Keratinocyte (primary cell): ENCODE measurements around the gene CHST15. TPM values are rescaled to one million over a fixed set of nuclear protein-coding genes. Genes with fewer than 3 reads are reported as not detected.

Experiments used
- DNase-seq: peaks from one replicate; pipeline ENCODE4 v3.0.0-alpha.2; 2011; ENCODE audit warnings: low read depth, missing footprints, low spot score
- FAIRE-seq: peaks from 2 replicates; lab custom pipeline; 2011; peaks lifted over from hg19 to GRCh38; lab: Jason Lieb, UNC
- H2AFZ ChIP-seq: 2 replicates; pipeline ENCODE4 v1.6.0; 2012; ENCODE audit warnings: low read length, control low read depth, inconsistent platforms; ENCODE audit not compliant: control insufficient read depth
- H3K27ac ChIP-seq: 2 replicates; pipeline ENCODE4 v1.5.1; 2011; ENCODE audit warnings: low read length; ENCODE audit not compliant: control insufficient read depth, insufficient read depth
- H3K27me3 ChIP-seq: 3 replicates; pipeline ENCODE4 v1.6.0; 2011; ENCODE audit warnings: low read length; ENCODE audit not compliant: control insufficient read depth, insufficient read depth; ENCODE audit errors: extremely low read depth
- H3K36me3 ChIP-seq, 2 experiments: 2 replicates in 1 of 2; 3 replicates in 1 of 2; pipeline ENCODE4 v1.5.1; 2011; ENCODE audit warnings: low read length in 2 of 2, mild to moderate bottlenecking in 1 of 2; ENCODE audit not compliant: control insufficient read depth in 2 of 2, insufficient read depth in 2 of 2; ENCODE audit errors: extremely low read depth in 1 of 2
- H3K4me1 ChIP-seq: 3 replicates; pipeline ENCODE4 v1.5.1; 2011; ENCODE audit warnings: low read length; ENCODE audit not compliant: control insufficient read depth, insufficient read depth; ENCODE audit errors: extremely low read depth
- H3K4me2 ChIP-seq: 3 replicates; pipeline ENCODE4 v1.6.0; 2011; ENCODE audit warnings: low read depth, low read length; ENCODE audit not compliant: control insufficient read depth, insufficient read depth; ENCODE audit errors: extremely low read depth
- H3K4me3 ChIP-seq, 3 experiments: fragments of 200-600 bp in 1 of 3; sonication (generic) in 1 of 3; 2 replicates in 2 of 3; 3 replicates in 1 of 3; pipeline ENCODE4 v1.5.1; 2011 to 2016; ENCODE audit warnings: low read length in 3 of 3, mild to moderate bottlenecking in 3 of 3, control low read depth in 2 of 3, inconsistent platforms in 1 of 3, low read depth in 1 of 3, mixed read lengths in 1 of 3, mixed run types in 1 of 3, moderate library complexity in 1 of 3; ENCODE audit not compliant: control insufficient read depth in 2 of 3, insufficient read depth in 2 of 3; ENCODE audit errors: extremely low read depth in 1 of 3
- H3K79me2 ChIP-seq: 2 replicates; pipeline ENCODE4 v1.6.0; 2012; ENCODE audit warnings: low read length; ENCODE audit not compliant: control insufficient read depth, insufficient read depth
- H3K9ac ChIP-seq: 3 replicates; pipeline ENCODE4 v1.6.0; 2011; ENCODE audit warnings: low read length; ENCODE audit not compliant: control insufficient read depth, insufficient read depth; ENCODE audit errors: extremely low read depth
- H3K9me1 ChIP-seq: 3 replicates; pipeline ENCODE4 v1.6.0; 2011; ENCODE audit warnings: low read length; ENCODE audit not compliant: control insufficient read depth, insufficient read depth; ENCODE audit errors: extremely low read depth
- H3K9me3 ChIP-seq: 2 replicates; pipeline ENCODE4 v1.5.1; 2012; ENCODE audit warnings: low read depth, low read length; ENCODE audit not compliant: control insufficient read depth
- H4K20me1 ChIP-seq: 3 replicates; pipeline ENCODE4 v1.6.0; 2011; ENCODE audit warnings: low read length; ENCODE audit not compliant: control insufficient read depth, insufficient read depth; ENCODE audit errors: extremely low read depth
- EZH2 ChIP-seq: IDR thresholded peaks from one replicate; pipeline ENCODE4 v1.6.1; 2012; ENCODE audit warnings: inconsistent platforms, mild to moderate bottlenecking, low read length, moderate library complexity
- dilution Hi-C: fragments of 300-500 bp; cut with MboI; formaldehyde crosslinking; loops from one replicate; pipeline ENCODE4 v1.7.0; 2020; ENCODE audit warnings: low sequenced_read_pairs; ENCODE audit not compliant: extremely low pct_ligation_motif_present
- polyA plus RNA-seq, 5 experiments: library from polyadenylated mRNA; depleted of rRNA in 3 of 5; stranded (reverse) in 3 of 5; stranded (forward) in 1 of 5; unstranded in 1 of 5; fragments of >200 nt; gene quantifications; 1 replicate in 1 of 5; 2 replicates in 3 of 5; 3 replicates in 1 of 5; pipeline versions ENCODE4 v1.2.1 to v1.2.3, GENCODE V29; 2011 to 2012; ENCODE audit warnings: missing spikeins in 2 of 5, low read depth in 1 of 5, low replicate concordance in 1 of 5
- TF ChIP-seq, protein P1 (sequence below), 3 experiments: IDR thresholded peaks in 1 of 3; conservative IDR thresholded peaks in 1 of 3; optimal IDR thresholded peaks in 1 of 3; 2 replicates in 2 of 3; 3 replicates in 1 of 3; pipeline versions ENCODE3 to v1.5.1; 2011; ENCODE audit warnings: low read length in 3 of 3, mild to moderate bottlenecking in 3 of 3, moderate library complexity in 2 of 3, control low read depth in 1 of 3, inconsistent platforms in 1 of 3; ENCODE audit not compliant: insufficient read depth in 2 of 3; ENCODE audit errors: extremely low read depth in 1 of 3

CHST15 gene
- polyA plus RNA-seq, 1 donor (not counting 4 experiments of a cell fraction or from before 2014, with no cell fraction given), result 24.5 TPM

- dilution Hi-C loops, result no loop called here
- H3K79me2 ChIP-seq, result no peaks in the 10 kb centered on the region
- H3K27me3 ChIP-seq, result peaks cover 9% of the 10 kb centered on the region
- H3K4me1 ChIP-seq, result no peaks in the 10 kb centered on the region
- no peak overlapping the region for H3K4me2 ChIP-seq
- DNase-seq, result no peak
- peaks cover 3% of the 10 kb centered on the region for H3K9me1 ChIP-seq
- H3K27ac ChIP-seq, result no peak overlapping the region
- no peak overlapping the region for H3K9ac ChIP-seq
- H4K20me1 ChIP-seq, result no peaks in the 10 kb centered on the region
- no peaks in the 10 kb centered on the region for H3K36me3 ChIP-seq
- H3K4me3 ChIP-seq, result no peak overlapping the region
- H2AFZ ChIP-seq, result no peak overlapping the region
- TF ChIP-seq, protein P1, sequence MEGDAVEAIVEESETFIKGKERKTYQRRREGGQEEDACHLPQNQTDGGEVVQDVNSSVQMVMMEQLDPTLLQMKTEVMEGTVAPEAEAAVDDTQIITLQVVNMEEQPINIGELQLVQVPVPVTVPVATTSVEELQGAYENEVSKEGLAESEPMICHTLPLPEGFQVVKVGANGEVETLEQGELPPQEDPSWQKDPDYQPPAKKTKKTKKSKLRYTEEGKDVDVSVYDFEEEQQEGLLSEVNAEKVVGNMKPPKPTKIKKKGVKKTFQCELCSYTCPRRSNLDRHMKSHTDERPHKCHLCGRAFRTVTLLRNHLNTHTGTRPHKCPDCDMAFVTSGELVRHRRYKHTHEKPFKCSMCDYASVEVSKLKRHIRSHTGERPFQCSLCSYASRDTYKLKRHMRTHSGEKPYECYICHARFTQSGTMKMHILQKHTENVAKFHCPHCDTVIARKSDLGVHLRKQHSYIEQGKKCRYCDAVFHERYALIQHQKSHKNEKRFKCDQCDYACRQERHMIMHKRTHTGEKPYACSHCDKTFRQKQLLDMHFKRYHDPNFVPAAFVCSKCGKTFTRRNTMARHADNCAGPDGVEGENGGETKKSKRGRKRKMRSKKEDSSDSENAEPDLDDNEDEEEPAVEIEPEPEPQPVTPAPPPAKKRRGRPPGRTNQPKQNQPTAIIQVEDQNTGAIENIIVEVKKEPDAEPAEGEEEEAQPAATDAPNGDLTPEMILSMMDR (optimal IDR thresholded peaks at IDR 0.05 in 1 of 3, IDR thresholded peaks at IDR 0.05 in 1 of 3, conservative IDR thresholded peaks at IDR 0.05 in 1 of 3; ENCODE audit: extremely low read depth in 1 of 3, insufficient read depth in 2 of 3, low read length in 3 of 3), result no peak
- TF ChIP-seq EZH2, result no peak
- H3K9me3 ChIP-seq, result no peaks in the 10 kb centered on the region
- FAIRE-seq, result no peak
Measured at GRCh38 chr10:124119946-124120345, 26.5 kb upstream of the CHST15 start.

GRCh38 chr10:124119216-124119615, 25.8 kb upstream of the CHST15 start:
- FAIRE-seq (no peak), DNase-seq (no peak)
- H2AFZ ChIP-seq, result no peak overlapping the region
- H3K4me1 ChIP-seq, result no peaks in the 10 kb centered on the region
- no peaks in the 10 kb centered on the region for H3K79me2 ChIP-seq
- no peak overlapping the region for H3K9ac ChIP-seq
- H3K36me3 ChIP-seq, result no peaks in the 10 kb centered on the region
- H3K4me2 ChIP-seq, result no peak overlapping the region
- dilution Hi-C loops, result no loop called here
- no peak overlapping the region for H3K27ac ChIP-seq
- H3K9me3 ChIP-seq, result no peaks in the 10 kb centered on the region
- H4K20me1 ChIP-seq, result no peaks in the 10 kb centered on the region
- no peak overlapping the region for H3K4me3 ChIP-seq
- H3K9me1 ChIP-seq, result peaks cover 3% of the 10 kb centered on the region
- H3K27me3 ChIP-seq, result peaks cover 12% of the 10 kb centered on the region
- TF ChIP-seq, protein P1 (optimal IDR thresholded peaks at IDR 0.05 in 1 of 3, IDR thresholded peaks at IDR 0.05 in 1 of 3, conservative IDR thresholded peaks at IDR 0.05 in 1 of 3; ENCODE audit: extremely low read depth in 1 of 3, insufficient read depth in 2 of 3, low read length in 3 of 3), result no peak
- no peak for TF ChIP-seq EZH2
